H9 (cell line): ENCODE data around the gene DYNLRB1. TPM values are rescaled to one million over a fixed set of nuclear protein-coding genes. Genes with fewer than 3 reads are reported as not detected.
"Not testable (repeated sequence)": the region's sequence is repeated elsewhere in the genome, so short reads cannot be mapped to it uniquely, and the experiment has no call there.

Source experiments
- DNase-seq: peaks from one replicate; pipeline ENCODE4 v3.0.0-alpha.2; 2017
- H2AFZ ChIP-seq: one replicate; pipeline ENCODE4 v1.6.1; 2013; ENCODE audit warnings: mild to moderate bottlenecking, low read length, control low read depth, moderate library complexity
- H2AK5ac ChIP-seq: 2 replicates; pipeline ENCODE4 v1.6.1; 2013; ENCODE audit warnings: low read length, control low read depth, mixed read lengths; ENCODE audit not compliant: insufficient read length
- H2BK120ac ChIP-seq: one replicate; pipeline ENCODE4 v1.6.1; 2013; ENCODE audit warnings: low read depth, mild to moderate bottlenecking, low read length, control low read depth, inconsistent platforms; ENCODE audit not compliant: poor library complexity, severe bottlenecking
- H2BK12ac ChIP-seq: 2 replicates; pipeline ENCODE4 v1.6.1; 2013; ENCODE audit warnings: low read length, control low read depth, mixed read lengths, low read depth; ENCODE audit not compliant: insufficient read length
- H2BK15ac ChIP-seq: 2 replicates; pipeline ENCODE4 v1.6.1; 2013; ENCODE audit warnings: low read depth, low read length, control low read depth
- H2BK20ac ChIP-seq: one replicate; pipeline ENCODE4 v1.6.1; 2013; ENCODE audit warnings: low read depth, mild to moderate bottlenecking, low read length, control low read depth, inconsistent platforms; ENCODE audit not compliant: poor library complexity, severe bottlenecking
- H2BK5ac ChIP-seq: 2 replicates; pipeline ENCODE4 v1.6.1; 2013; ENCODE audit warnings: low read length, control low read depth, mixed read lengths; ENCODE audit not compliant: insufficient read length
- H3K14ac ChIP-seq: 2 replicates; pipeline ENCODE4 v1.6.1; 2013; ENCODE audit warnings: low read length, control low read depth; ENCODE audit not compliant: insufficient read depth
- H3K18ac ChIP-seq: 2 replicates; pipeline ENCODE4 v1.6.1; 2013; ENCODE audit warnings: low read depth, mild to moderate bottlenecking, mixed read lengths, low read length, control low read depth; ENCODE audit not compliant: insufficient read length
- H3K23ac ChIP-seq: 2 replicates; pipeline ENCODE4 v1.6.1; 2013; ENCODE audit warnings: low read length, control low read depth, mixed read lengths, low read depth; ENCODE audit not compliant: insufficient read length
- H3K23me2 ChIP-seq: 2 replicates; pipeline ENCODE4 v1.6.1; 2013; ENCODE audit warnings: low read depth, mild to moderate bottlenecking, mixed read lengths, low read length, control low read depth; ENCODE audit not compliant: insufficient read length, poor library complexity, severe bottlenecking
- H3K27ac ChIP-seq: 2 replicates; pipeline ENCODE4 v1.5.1; 2013; ENCODE audit warnings: low read length, control low read depth, mixed read lengths, low read depth; ENCODE audit not compliant: insufficient read length
- H3K27me3 ChIP-seq: 2 replicates; pipeline ENCODE4 v1.6.1; 2013; ENCODE audit warnings: low read length, control low read depth, inconsistent platforms; ENCODE audit not compliant: insufficient read depth
- H3K4ac ChIP-seq: 2 replicates; pipeline ENCODE4 v1.6.1; 2013; ENCODE audit warnings: low read depth, mild to moderate bottlenecking, control low read depth, inconsistent platforms, low read length, moderate library complexity
- H3K4me1 ChIP-seq: 2 replicates; pipeline ENCODE4 v1.6.1; 2013; ENCODE audit warnings: low read length, control low read depth, inconsistent platforms; ENCODE audit not compliant: insufficient read depth
- H3K4me2 ChIP-seq: 2 replicates; pipeline ENCODE4 v1.6.1; 2013; ENCODE audit warnings: low read length, control low read depth, mixed read lengths; ENCODE audit not compliant: insufficient read length, insufficient read depth
- H3K56ac ChIP-seq: 2 replicates; pipeline ENCODE4 v1.6.1; 2013; ENCODE audit warnings: low read depth, mild to moderate bottlenecking, mixed read lengths, low read length, control low read depth; ENCODE audit not compliant: insufficient read length
- H3K79me1 ChIP-seq: 2 replicates; pipeline ENCODE4 v1.6.1; 2013; ENCODE audit warnings: low read depth, mild to moderate bottlenecking, moderate library complexity, low read length, control low read depth, inconsistent platforms; ENCODE audit not compliant: insufficient read depth, poor library complexity, severe bottlenecking
- H3K79me2 ChIP-seq: 2 replicates; pipeline ENCODE4 v1.6.1; 2013; ENCODE audit warnings: low read length, control low read depth, inconsistent platforms; ENCODE audit not compliant: insufficient read depth
- H3K9ac ChIP-seq: 2 replicates; pipeline ENCODE4 v1.6.1; 2013; ENCODE audit warnings: low read length, control low read depth, mixed read lengths; ENCODE audit not compliant: insufficient read length; ENCODE audit errors: extremely low read depth
- H3K9me3 ChIP-seq: one replicate; pipeline ENCODE4 v1.6.1; 2013; ENCODE audit warnings: low read depth, low read length, inconsistent platforms; ENCODE audit not compliant: control insufficient read depth
- H3T11ph ChIP-seq: one replicate; pipeline ENCODE4 v1.6.1; 2013; ENCODE audit warnings: mild to moderate bottlenecking, low read length, control low read depth, inconsistent platforms
- H4K20me1 ChIP-seq: one replicate; pipeline ENCODE4 v1.6.1; 2013; ENCODE audit not compliant: control insufficient read depth, insufficient read length, insufficient read depth
- H4K5ac ChIP-seq: 2 replicates; pipeline ENCODE4 v1.6.1; 2013; ENCODE audit warnings: low read depth, mild to moderate bottlenecking, mixed read lengths, low read length, control low read depth; ENCODE audit not compliant: insufficient read length
- H4K8ac ChIP-seq: replicated peaks from 2 replicates; pipeline ENCODE4 v1.6.1; 2013; ENCODE audit warnings: low read length, control low read depth, mixed read lengths, low read depth; ENCODE audit not compliant: insufficient read length
- H4K91ac ChIP-seq: 2 replicates; pipeline ENCODE4 v1.6.1; 2013; ENCODE audit warnings: low read depth, mild to moderate bottlenecking, moderate library complexity, mixed read lengths, low read length, control low read depth; ENCODE audit not compliant: insufficient read length
- H3K27ac Mint-ChIP-seq, 3 experiments: 2 replicates in 2 of 3; 3 replicates in 1 of 3; pipeline ENCODE4 v1.8.0; 2020 to 2021; ENCODE audit warnings: mixed read lengths in 3 of 3, mild to moderate bottlenecking in 1 of 3, moderate library complexity in 1 of 3
- H3K27me3 Mint-ChIP-seq: 2 replicates; pipeline ENCODE4 v1.8.0; 2021; ENCODE audit warnings: low read depth, mild to moderate bottlenecking, moderate library complexity, mixed read lengths
- H3K36me3 Mint-ChIP-seq, 3 experiments: 2 replicates in 2 of 3; 3 replicates in 1 of 3; pipeline ENCODE4 v1.8.0; 2020 to 2021; ENCODE audit warnings: low read depth in 3 of 3, mixed read lengths in 3 of 3; ENCODE audit not compliant: insufficient read depth in 1 of 3
- H3K4me1 Mint-ChIP-seq, 2 experiments: 2 replicates each; pipeline ENCODE4 v1.8.0; 2020; ENCODE audit warnings: mixed read lengths in 2 of 2
- H3K4me3 Mint-ChIP-seq, 2 experiments: 2 replicates in 1 of 2; 3 replicates in 1 of 2; pipeline ENCODE4 v1.8.0; 2020 to 2021; ENCODE audit warnings: mild to moderate bottlenecking in 2 of 2, mixed read lengths in 2 of 2, moderate library complexity in 1 of 2
- H3K9me3 Mint-ChIP-seq, 2 experiments: 2 replicates in 1 of 2; 3 replicates in 1 of 2; pipeline ENCODE4 v1.8.0; 2020; ENCODE audit warnings: mild to moderate bottlenecking in 2 of 2, mixed read lengths in 2 of 2, moderate library complexity in 1 of 2
- WGBS: extraction: QIAGEN DNeasy Blood & Tissue Kit; methylation state at CpG from one replicate; pipeline ENCODE4 v1.1.7; 2013; ENCODE audit warnings: missing lambda C conversion rate, low lambda C conversion rate, mixed read lengths; ENCODE audit not compliant: insufficient read length; ENCODE audit errors: extremely low coverage; 5-methylcytosine and 5-hydroxymethylcytosine counted together
- total RNA-seq: library from RNA; stranded (reverse); gene quantifications from 2 replicates; pipeline ENCODE4 v1.2.1, GENCODE V29; 2021

DYNLRB1 gene
- total RNA-seq, 1 experiment from 2014 or later = 200 TPM

DNA sequence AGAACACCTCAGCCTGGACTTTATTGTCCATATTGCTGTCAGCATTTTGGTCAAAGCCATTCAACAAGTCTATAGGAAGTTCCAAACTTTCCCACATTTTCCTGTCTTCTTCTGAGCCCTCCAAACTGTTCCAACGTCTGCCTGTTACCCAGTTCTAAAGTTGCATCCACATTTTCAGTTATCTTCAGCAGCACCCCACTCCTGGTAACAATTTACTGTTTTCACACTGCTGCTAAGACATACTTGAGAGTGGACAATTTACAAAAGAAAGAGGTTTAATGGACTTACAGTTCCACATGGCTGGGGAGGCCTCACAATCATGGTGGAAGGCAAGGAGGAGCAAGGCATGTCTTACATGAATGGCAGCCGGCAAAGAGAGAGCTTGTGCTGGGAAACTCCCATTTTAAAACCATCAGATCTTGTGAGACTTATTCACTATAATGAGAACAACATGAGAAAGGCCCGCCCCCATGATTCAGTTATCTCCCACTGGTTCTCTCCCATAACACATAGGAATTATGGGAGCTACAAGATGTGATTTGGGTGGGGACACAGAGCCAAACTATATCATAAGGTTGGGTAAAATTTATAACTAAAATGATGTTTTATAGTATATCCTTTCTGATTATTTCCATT is 32.5 kb upstream of the DYNLRB1 start:
- H4K91ac ChIP-seq, H4K8ac ChIP-seq, H4K5ac ChIP-seq, H3T11ph ChIP-seq, H2BK120ac ChIP-seq, H3K23ac ChIP-seq, H3K4me3 Mint-ChIP-seq, H3K27me3 ChIP-seq, H3K9ac ChIP-seq, H3K27ac Mint-ChIP-seq, H3K27me3 Mint-ChIP-seq, H3K4me1 ChIP-seq, H3K79me1 ChIP-seq, H3K27ac ChIP-seq, DNase-seq, H3K9me3 ChIP-seq, H2BK5ac ChIP-seq, H3K18ac ChIP-seq, H4K20me1 ChIP-seq, H2AFZ ChIP-seq, H3K4ac ChIP-seq, H3K4me2 ChIP-seq, H3K14ac ChIP-seq, H2AK5ac ChIP-seq, H2BK20ac ChIP-seq, H3K4me1 Mint-ChIP-seq, H2BK15ac ChIP-seq, H3K23me2 ChIP-seq, H3K79me2 ChIP-seq, H3K56ac ChIP-seq, H2BK12ac ChIP-seq: not testable (repeated sequence)
- H3K9me3 Mint-ChIP-seq = peaks cover 12 to 15% of the 10 kb centered on the region in 2 experiments
- H3K36me3 Mint-ChIP-seq = peaks cover 60 to 77% (median 74%) of the 10 kb centered on the region in 3 experiments
- no CpG with 5 or more reads among the region's 3 CpGs for WGBS
